BLaER1 (cell line): ENCODE measurements around the gene SZT2.

ENCODE experiments used
- H3K27ac ChIP-seq: shearing (Covaris generic); formaldehyde crosslinking; 2 replicates; pipeline ENCODE4 v1.8.1; 2022
- H3K27me3 ChIP-seq: shearing (Covaris generic); formaldehyde crosslinking; 2 replicates; pipeline ENCODE4 v1.8.1; 2022
- H3K36me3 ChIP-seq: shearing (Covaris generic); formaldehyde crosslinking; 2 replicates; pipeline ENCODE4 v1.8.1; 2022
- H3K4me1 ChIP-seq: shearing (Covaris generic); formaldehyde crosslinking; 2 replicates; pipeline ENCODE4 v1.8.1; 2022
- H3K4me2 ChIP-seq: shearing (Covaris generic); formaldehyde crosslinking; 2 replicates; pipeline ENCODE4 v1.8.1; 2022
- H3K4me3 ChIP-seq: shearing (Covaris generic); formaldehyde crosslinking; 2 replicates; pipeline ENCODE4 v1.8.1; 2022
- H3K9ac ChIP-seq: shearing (Covaris generic); formaldehyde crosslinking; 2 replicates; pipeline ENCODE4 v1.8.1; 2022
- H3K9me3 ChIP-seq: shearing (Covaris generic); formaldehyde crosslinking; 2 replicates; pipeline ENCODE4 v1.8.1; 2022
- H4K20me1 ChIP-seq: shearing (Covaris generic); formaldehyde crosslinking; 2 replicates; pipeline ENCODE4 v1.8.1; 2022
- Cebpa-rat ChIP-seq: shearing (Covaris generic); IDR thresholded peaks from 2 replicates; pipeline ENCODE4 v1.8.1; 2022

Gene SZT2

DNA sequence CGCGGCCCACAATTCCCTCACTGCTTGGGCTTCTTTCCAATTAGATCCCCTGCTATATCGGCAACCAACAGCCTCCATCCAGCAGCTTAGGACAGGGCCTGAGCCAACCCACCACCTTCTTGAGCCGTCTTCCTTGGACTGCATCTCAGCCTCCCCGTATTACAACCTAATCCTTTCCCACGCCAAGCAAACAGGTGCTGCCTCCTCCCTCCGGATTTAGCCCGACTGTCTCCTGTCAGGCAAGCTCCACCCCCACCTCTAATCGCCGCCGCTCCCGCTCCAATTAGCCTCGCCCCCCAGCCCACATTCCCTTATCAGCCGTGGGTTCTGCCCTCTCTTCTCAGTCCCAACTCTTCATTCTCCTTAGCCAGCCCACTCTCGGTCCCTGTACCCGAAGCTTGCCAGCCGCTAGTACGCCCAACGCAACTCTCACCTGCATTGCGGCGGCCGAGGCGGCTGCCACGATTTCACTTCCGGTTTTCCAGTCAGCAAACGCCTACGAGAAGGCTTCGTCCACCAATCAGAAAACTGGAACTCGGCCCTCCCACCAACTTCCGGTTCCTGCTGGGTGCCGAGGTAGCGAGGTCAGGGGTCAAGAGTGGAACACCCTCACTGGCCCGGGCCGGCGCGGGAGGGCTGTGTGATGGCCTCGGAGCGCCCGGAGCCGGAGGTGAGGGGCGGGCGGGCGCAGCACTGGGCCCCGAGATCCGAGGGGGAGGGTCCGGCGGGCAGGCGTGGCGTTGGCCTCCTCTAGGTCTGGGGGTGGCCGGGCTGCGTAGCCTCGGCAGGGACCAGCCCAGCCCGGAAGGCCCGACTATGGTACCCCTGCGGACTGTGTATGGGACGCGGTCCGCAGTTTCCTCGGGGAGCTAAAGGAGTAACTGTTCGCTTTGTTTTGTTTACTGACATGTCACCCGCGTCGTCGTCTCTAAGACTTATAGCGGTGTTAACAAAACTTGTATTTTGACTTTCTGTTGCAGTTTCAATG, at the start of gene SZT2, which contains the start of gene MED8:
TSS of gene SZT2 (plus strand) at position 574 of the 988 bp plus-strand sequence. CDS start at position 644, 70 bp downstream.
TSS of gene MED8 (minus strand) at position 475 of the 988 bp plus-strand sequence. CDS start at position 439, 36 bp downstream.
- H3K4me2 ChIP-seq, result peak within 1 kb of the TSS; percentile 90
- peak within 1 kb of the TSS; percentile 83 for H3K4me3 ChIP-seq
- peaks cover 8% of the 10 kb centered on the region; the same call in 1 of the 2 replicates for H4K20me1 ChIP-seq
- peaks cover 25% of the 10 kb centered on the region for H3K4me1 ChIP-seq
- H3K9ac ChIP-seq, result peak within 1 kb of the TSS; percentile 84
- H3K27me3 ChIP-seq, result no peaks in the 10 kb centered on the region
- H3K27ac ChIP-seq, result peak within 1 kb of the TSS; percentile 84
- H3K36me3 ChIP-seq, result peaks cover 39% of the 10 kb centered on the region
- TF ChIP-seq Cebpa-rat, result no peak
- H3K9me3 ChIP-seq, result no peaks in the 10 kb centered on the region

DNA sequence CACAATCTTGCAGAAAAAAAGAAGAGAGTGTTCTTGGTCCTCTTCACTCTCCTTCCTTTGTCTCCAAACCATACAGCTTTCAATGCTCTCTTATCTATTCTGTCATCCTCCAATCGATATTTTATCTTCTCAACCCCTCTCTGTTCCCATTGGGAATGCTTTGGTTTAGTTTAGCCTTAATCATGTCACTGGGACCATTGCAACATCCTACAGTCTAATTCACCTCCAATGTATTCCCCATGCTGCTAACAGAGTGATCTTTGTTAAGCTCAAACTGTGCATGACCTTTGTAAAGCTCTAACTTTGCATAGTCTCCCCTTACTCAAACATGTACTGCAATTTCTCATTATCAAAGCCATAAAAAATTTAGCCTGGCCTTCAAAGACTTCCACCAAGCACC, 49.1 kb upstream of the SZT2 start:
- no peak overlapping the region for H3K4me3 ChIP-seq
- H3K4me2 ChIP-seq, result no peak overlapping the region
- H3K9ac ChIP-seq, result no peak overlapping the region
- H4K20me1 ChIP-seq, result no peaks in the 10 kb centered on the region
- H3K36me3 ChIP-seq, result no peaks in the 10 kb centered on the region
- no peaks in the 10 kb centered on the region for H3K27me3 ChIP-seq
- no peak overlapping the region for H3K27ac ChIP-seq
- TF ChIP-seq Cebpa-rat, result no peak
- H3K4me1 ChIP-seq, result peaks cover 14% of the 10 kb centered on the region
- H3K9me3 ChIP-seq, result no peaks in the 10 kb centered on the region

DNA sequence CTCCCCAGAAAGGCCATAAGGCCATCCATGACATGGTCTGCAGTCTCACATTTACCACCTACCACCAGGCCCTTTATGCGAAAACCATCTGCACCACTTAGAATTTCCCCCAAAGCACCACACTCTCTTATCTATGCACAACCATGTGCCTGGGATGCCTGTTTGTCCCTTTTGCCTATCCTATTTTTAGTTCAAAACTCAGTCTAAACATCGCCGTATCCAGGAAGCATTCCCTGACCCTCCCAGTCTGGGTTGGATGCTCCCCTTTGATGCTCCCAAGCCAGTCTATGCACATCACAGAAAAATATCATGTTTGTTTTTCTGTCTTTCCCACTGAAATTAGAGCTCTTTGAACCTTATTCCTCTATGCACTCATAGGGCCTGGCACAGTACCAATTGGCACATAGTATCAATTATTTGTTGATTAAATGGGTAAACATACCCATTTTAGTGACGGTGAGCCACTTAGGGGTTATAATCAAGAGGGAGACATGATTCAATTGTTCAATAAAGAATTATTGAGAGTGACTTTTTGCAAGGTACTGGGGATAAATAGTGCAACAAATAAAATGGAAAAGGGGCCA, 45.3 kb upstream of the SZT2 start:
- H3K27ac ChIP-seq, result no peak overlapping the region

DNA sequence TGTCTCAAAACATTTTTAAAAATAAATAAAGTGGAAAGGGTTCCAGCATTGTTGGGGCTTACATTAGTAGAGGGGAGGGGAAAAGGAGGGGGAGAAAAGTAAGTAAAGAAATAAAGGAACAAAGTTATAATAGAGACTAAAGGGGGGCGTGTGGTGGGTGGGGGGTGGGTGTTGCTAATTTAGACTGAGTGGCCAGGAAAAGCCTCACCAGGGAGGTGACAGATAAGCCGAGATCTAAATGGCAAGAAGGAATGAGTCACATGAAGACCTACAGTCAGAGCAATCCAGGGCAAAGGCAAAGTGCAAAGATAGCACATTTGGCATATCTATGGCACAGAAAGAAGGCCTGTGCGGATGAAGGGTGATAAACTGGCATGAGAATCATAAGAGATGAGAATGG, 44.6 kb upstream of the SZT2 start:
- Histone ChIP-seq H3K9me3 (no peaks in the 10 kb centered on the region), H3K4me2 (no peak overlapping the region), H3K9ac (no peak overlapping the region), H4K20me1 (no peaks in the 10 kb centered on the region), H3K27me3 (no peaks in the 10 kb centered on the region), H3K36me3 (no peaks in the 10 kb centered on the region), H3K27ac (no peak overlapping the region), H3K4me3 (no peak overlapping the region), H3K4me1 (peaks cover 10% of the 10 kb centered on the region)
- TF ChIP-seq Cebpa-rat, result no peak

More for the DNA sequence above, 45.3 kb upstream of the SZT2 start:
- Histone ChIP-seq H4K20me1 (no peaks in the 10 kb centered on the region), H3K9ac (no peak overlapping the region), H3K36me3 (no peaks in the 10 kb centered on the region), H3K4me1 (peaks cover 3% of the 10 kb centered on the region), H3K9me3 (no peaks in the 10 kb centered on the region), H3K27me3 (no peaks in the 10 kb centered on the region), H3K4me2 (no peak overlapping the region), H3K4me3 (no peak overlapping the region)
- TF ChIP-seq Cebpa-rat, result no peak

DNA sequence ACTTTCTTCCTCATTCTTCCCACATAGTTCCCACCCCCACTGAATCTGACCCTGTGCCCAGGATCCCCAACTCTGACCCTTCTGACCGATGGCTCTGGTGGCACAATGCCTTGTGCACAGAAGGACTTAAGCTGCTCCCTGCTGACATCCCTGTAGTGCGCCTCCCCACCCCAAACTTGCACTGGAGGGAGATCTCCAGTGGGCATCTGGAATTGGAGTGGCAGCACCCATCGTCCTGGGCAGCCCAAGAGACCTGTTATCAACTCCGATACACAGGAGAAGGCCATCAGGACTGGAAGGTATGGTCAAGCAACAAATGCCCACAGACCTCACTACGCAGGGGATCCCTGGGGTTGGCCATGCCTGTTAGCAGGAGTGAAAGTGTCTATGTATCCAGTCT, 43.1 kb upstream of the SZT2 start:
- Histone ChIP-seq H3K4me1 (peaks cover 23% of the 10 kb centered on the region), H3K4me3 (no peak overlapping the region), H3K36me3 (no peaks in the 10 kb centered on the region), H3K27me3 (no peaks in the 10 kb centered on the region), H3K9ac (no peak overlapping the region), H3K27ac (no peak overlapping the region), H3K9me3 (no peaks in the 10 kb centered on the region), H3K4me2 (no peak overlapping the region), H4K20me1 (no peaks in the 10 kb centered on the region)
- TF ChIP-seq Cebpa-rat, result no peak

DNA sequence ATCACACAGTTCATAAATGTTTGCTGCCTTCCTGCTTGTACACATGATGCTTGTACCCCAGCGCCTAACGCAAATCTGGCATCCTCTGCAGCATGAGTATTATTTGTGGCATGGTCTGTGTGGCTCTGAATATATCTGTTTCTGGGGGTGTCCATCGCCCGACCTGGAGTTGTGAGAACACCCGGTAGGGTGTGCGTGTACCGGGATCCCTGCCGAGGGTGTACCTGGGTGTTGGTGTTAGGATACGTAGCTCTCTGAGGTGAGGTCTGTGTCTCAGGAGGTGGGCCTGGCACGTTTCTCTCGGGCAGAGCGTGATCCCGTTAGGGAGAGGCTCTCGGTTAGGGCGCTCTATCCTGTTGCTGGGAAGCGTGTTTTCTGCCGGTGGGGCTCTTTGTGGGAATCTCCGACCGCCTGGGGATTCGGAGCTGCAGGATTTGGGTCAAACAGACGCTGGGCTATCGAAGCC, 41.3 kb upstream of the SZT2 start:
- no peak for TF ChIP-seq Cebpa-rat
- H3K4me2 ChIP-seq, result peak overlapping the region; percentile 87

DNA sequence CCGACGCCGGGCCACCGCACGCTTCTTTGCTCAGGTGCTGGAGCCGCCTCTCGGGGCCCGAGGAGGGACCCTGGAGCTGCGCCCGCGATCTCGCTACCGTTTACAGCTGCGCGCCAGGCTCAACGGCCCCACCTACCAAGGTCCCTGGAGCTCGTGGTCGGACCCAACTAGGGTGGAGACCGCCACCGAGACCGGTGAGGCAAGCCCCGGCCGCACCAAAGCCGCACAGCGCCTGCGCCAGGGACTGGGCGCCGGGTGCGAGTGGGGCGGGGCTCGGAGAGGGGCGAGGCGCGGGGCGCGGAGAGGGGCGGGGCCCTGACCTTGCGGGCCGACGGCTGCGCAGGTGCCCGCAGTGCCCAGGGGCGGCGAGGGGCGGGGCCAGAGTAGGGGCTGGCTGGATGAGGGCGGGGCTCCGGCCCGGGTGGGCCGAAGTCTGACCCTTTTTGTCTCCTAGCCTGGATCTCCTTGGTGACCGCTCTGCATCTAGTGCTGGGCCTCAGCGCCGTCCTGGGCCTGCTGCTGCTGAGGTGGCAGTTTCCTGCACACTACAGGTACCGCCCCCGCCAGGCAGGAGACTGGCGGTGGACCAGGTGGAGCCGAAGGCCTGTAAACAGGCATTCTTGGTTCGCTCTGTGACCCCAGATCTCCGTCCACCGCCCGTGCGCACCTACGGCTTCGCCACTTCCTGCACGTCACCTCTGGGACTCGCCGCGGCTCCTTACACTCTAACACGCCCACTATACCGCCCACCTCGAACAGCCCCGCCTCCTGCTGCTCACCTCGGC, 40.7 kb upstream of the SZT2 start:
- H3K27ac ChIP-seq, result peak overlapping the region; percentile 79
- peaks cover 35% of the 10 kb centered on the region for H3K4me1 ChIP-seq
- no peaks in the 10 kb centered on the region for H4K20me1 ChIP-seq
- no peaks in the 10 kb centered on the region for H3K9me3 ChIP-seq
- no peak for TF ChIP-seq Cebpa-rat
- peak overlapping the region; percentile 69 for H3K9ac ChIP-seq
- peak overlapping the region; percentile 68 for H3K4me3 ChIP-seq
- peak overlapping the region; percentile 87 for H3K4me2 ChIP-seq
- no peaks in the 10 kb centered on the region for H3K27me3 ChIP-seq
- H3K36me3 ChIP-seq, result no peaks in the 10 kb centered on the region

More for the DNA sequence above, 41.3 kb upstream of the SZT2 start:
- H3K27me3 ChIP-seq, result no peaks in the 10 kb centered on the region
- H3K4me3 ChIP-seq, result peak overlapping the region; percentile 68
- H3K9me3 ChIP-seq, result no peaks in the 10 kb centered on the region
- H3K36me3 ChIP-seq, result no peaks in the 10 kb centered on the region
- no peaks in the 10 kb centered on the region for H4K20me1 ChIP-seq
- peak overlapping the region; percentile 79 for H3K27ac ChIP-seq
- H3K4me1 ChIP-seq, result peaks cover 35% of the 10 kb centered on the region
- H3K9ac ChIP-seq, result no peak overlapping the region; the same call in 1 of the 2 replicates

DNA sequence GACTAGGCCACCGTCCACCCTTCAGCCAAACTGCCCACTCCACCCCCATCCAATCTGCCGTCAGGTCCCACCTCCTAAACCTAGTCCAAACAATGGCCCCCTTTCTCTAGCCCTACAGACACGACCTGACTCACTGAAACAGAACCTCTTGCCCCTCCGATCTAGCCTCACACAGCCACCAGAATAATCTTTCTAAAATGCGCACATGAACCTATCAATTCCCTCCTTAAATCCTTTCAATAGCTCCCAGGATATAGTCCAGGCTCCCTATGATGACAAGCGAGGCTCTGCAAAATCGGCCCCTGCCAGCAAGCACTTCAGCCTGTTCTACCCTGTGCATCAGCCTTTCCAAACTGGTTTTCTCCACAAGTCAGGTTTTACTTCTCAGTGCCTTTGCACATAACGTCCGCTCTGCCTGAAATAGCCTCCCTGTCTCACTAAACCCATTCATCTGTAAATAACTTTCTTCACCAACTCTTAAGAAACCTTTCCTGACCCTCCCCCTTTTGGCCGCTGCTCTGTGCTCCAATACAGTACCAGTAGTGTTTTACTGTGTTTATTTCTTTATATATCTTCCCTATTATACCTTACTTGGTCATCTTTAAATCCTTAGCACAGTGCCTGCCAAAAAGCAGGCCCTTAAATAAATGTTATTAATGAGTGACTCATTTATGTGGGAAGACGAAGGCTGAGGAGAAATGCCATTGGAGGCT, 39.9 kb upstream of the SZT2 start:
- no peak for TF ChIP-seq Cebpa-rat
- Histone ChIP-seq H3K4me1 (peaks cover 35% of the 10 kb centered on the region), H3K27ac (peak overlapping the region; percentile 79), H3K27me3 (no peaks in the 10 kb centered on the region), H3K36me3 (no peaks in the 10 kb centered on the region), H4K20me1 (no peaks in the 10 kb centered on the region), H3K4me2 (peak overlapping the region; percentile 87), H3K9ac (peak overlapping the region; percentile 69), H3K4me3 (peak overlapping the region; percentile 68), H3K9me3 (no peaks in the 10 kb centered on the region)

DNA sequence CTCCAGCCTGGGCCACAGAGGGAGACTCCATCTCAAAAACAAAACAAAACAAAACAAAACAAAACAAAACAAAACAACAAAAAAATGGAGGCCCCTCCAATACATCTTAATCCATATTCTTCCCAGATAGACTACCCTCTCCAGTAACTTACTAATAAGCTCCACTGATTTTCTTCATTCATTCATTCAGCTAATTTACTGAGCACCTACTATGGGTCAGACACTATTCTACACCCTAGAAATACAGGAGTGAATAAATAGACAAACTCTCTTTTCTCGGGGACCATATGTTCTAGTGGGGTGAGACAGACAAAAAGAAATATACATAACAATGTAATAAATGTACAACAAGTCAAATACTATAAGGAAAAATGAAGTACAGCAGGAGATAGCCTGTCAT, 38.7 kb upstream of the SZT2 start:
- no peaks in the 10 kb centered on the region for H3K36me3 ChIP-seq
- no peak overlapping the region for H3K9ac ChIP-seq
- H3K4me3 ChIP-seq, result no peak overlapping the region
- H3K27me3 ChIP-seq, result no peaks in the 10 kb centered on the region
- H3K9me3 ChIP-seq, result no peaks in the 10 kb centered on the region
- H3K27ac ChIP-seq, result no peak overlapping the region
- H3K4me1 ChIP-seq, result peaks cover 35% of the 10 kb centered on the region
- no peak for TF ChIP-seq Cebpa-rat
- H4K20me1 ChIP-seq, result no peaks in the 10 kb centered on the region
- H3K4me2 ChIP-seq, result no peak overlapping the region
